Measurements from ENCODE around the gene CPA2.
A peak's percentile ranks its signal among the peaks of the same experiment; 100 is the strongest.

CPA2 gene

GRCh38 chr7:130281260-130281659 lies 14.6 kb downstream of the CPA2 start:
- DNase-seq, result no peak

- DNase-seq, result no peak
Observed at GRCh38 chr7:130286881-130287280, 20.2 kb downstream of the CPA2 start.

GRCh38 chr7:130288168-130288567 lies 21.5 kb downstream of the CPA2 start:
- no peak for DNase-seq

GRCh38 chr7:130288829-130289228 lies 22.2 kb downstream of the CPA2 start:
- no peak for DNase-seq

GRCh38 chr7:130289478-130289877 lies 22.8 kb downstream of the CPA2 start:
- DNase-seq, result no peak

GRCh38 chr7:130290745-130291144 lies 24.1 kb downstream of the CPA2 start:
- DNase-seq, result no peak

- no peak for DNase-seq
Observed at GRCh38 chr7:130292682-130293257, 26.1 kb downstream of the CPA2 start, which contains the start of gene CPA4. TSS of gene CPA4 (plus strand) at chr7:130293161. CDS start at chr7:130293181, 20 bp downstream.

GRCh38 chr7:130293521-130293920 lies 26.9 kb downstream of the CPA2 start:
- no peak for DNase-seq

GRCh38 chr7:130294314-130294713 lies 27.7 kb downstream of the CPA2 start:
- no peak for DNase-seq

- no peak for DNase-seq
Observed at GRCh38 chr7:130296221-130296951, 29.7 kb downstream of the CPA2 start.

GRCh38 chr7:130297628-130298543 lies 31.2 kb downstream of the CPA2 start:
- peak; percentile 15 for DNase-seq

GRCh38 chr7:130298544-130299326 lies 32.1 kb downstream of the CPA2 start:
- no peak for DNase-seq

- DNase-seq, result no peak
Observed at GRCh38 chr7:130299866-130300265, 33.2 kb downstream of the CPA2 start.

GRCh38 chr7:130301501-130302020 lies 34.9 kb downstream of the CPA2 start:
- DNase-seq, result no peak

GRCh38 chr7:130302649-130303048 lies 36.0 kb downstream of the CPA2 start:
- no peak for DNase-seq

- DNase-seq, result no peak
Observed at GRCh38 chr7:130303127-130303526, 36.5 kb downstream of the CPA2 start.

- DNase-seq, result no peak
Observed at GRCh38 chr7:130303551-130303950, 36.9 kb downstream of the CPA2 start.

- no peak for DNase-seq
Observed at GRCh38 chr7:130303982-130304381, 37.3 kb downstream of the CPA2 start.

- no peak for DNase-seq
Observed at GRCh38 chr7:130304878-130305277, 38.2 kb downstream of the CPA2 start.

- DNase-seq, result no peak
Observed at GRCh38 chr7:130305433-130306042, 38.9 kb downstream of the CPA2 start.

- DNase-seq, result no peak
Observed at GRCh38 chr7:130309986-130310385, 43.3 kb downstream of the CPA2 start.

- no peak for DNase-seq
Observed at GRCh38 chr7:130314305-130314704, 47.6 kb downstream of the CPA2 start.
